ENCODE results near the gene RIC8B.

RIC8B gene

GRCh38 chr12:106897981-106898901 lies 123.8 kb downstream of the RIC8B start:
- DNase-seq (ENCODE audit: insufficient read length, low spot score), result no peak
- TF ChIP-seq, protein P1, sequence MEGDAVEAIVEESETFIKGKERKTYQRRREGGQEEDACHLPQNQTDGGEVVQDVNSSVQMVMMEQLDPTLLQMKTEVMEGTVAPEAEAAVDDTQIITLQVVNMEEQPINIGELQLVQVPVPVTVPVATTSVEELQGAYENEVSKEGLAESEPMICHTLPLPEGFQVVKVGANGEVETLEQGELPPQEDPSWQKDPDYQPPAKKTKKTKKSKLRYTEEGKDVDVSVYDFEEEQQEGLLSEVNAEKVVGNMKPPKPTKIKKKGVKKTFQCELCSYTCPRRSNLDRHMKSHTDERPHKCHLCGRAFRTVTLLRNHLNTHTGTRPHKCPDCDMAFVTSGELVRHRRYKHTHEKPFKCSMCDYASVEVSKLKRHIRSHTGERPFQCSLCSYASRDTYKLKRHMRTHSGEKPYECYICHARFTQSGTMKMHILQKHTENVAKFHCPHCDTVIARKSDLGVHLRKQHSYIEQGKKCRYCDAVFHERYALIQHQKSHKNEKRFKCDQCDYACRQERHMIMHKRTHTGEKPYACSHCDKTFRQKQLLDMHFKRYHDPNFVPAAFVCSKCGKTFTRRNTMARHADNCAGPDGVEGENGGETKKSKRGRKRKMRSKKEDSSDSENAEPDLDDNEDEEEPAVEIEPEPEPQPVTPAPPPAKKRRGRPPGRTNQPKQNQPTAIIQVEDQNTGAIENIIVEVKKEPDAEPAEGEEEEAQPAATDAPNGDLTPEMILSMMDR (IDR thresholded peaks at IDR 0.05; ENCODE audit: insufficient read depth, missing control alignments), result no peak
- no peak for FAIRE-seq

DNA sequence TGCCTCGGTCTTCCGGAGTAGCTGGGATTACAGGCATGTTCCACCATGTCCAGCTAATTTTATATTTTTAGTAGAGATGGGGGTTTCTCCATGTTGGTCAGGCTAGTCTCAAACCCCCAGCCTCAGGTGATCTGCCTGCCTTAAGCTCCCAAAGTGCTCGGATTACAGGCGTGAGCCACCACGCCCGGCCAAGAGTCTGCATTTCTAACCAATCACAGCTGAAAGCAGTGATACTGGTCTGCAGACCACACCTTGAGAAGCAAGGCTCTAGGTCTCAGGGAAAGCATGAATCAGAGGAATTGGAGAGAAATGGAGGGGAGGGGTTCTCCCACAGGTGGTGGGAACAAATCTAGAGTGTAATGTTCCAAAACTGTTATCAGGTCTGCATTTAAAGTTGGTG lies 126.1 kb downstream of the RIC8B start:
- no peak for DNase-seq (ENCODE audit: insufficient read length, low spot score)
- FAIRE-seq, result no peak
- TF ChIP-seq, protein P1 (IDR thresholded peaks at IDR 0.05; ENCODE audit: insufficient read depth, missing control alignments), result no peak

DNA sequence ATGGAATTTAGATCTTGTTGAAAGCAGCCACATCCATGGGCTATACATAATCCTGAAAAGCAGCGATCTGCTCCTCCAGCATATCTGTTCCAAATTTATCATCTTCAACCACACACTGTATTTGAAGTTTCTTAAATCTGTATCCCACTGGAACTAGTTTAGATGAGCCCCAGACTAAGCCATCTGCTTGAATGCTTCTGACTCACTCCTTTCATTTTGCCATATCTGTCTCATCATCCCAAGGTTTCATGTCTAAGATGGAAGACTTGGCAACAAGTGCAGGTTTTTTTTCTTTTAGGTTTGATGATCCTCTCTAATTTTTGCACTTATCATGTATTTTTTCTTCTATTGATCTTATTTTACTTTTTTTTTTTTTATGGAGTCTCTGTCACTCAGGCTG lies 126.8 kb downstream of the RIC8B start:
- DNase-seq (ENCODE audit: insufficient read length, low spot score) (no peak), FAIRE-seq (no peak)
- TF ChIP-seq, protein P1 (IDR thresholded peaks at IDR 0.05; ENCODE audit: insufficient read depth, missing control alignments), result no peak

DNA sequence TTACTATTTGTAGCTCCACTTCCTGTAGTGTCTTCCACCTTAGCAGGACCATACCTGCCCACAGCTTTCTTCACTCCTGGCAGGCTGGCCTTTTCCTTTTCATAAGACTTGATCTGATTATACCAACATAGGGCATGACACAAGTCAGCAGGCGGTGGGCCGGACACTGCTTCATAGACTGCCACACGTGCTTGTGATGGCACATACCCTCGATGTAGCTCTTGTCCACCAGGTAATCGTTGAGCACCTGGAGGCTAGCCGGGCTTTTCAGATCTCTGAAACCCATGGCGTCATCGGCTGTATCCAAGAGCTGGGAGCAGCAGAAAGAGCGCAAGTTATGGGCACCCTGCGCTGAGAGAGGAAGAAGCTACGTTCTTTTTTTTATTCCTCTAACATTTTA lies 127.6 kb downstream of the RIC8B start:
- FAIRE-seq (no peak), DNase-seq (ENCODE audit: insufficient read length, low spot score) (no peak)
- TF ChIP-seq, protein P1 (IDR thresholded peaks at IDR 0.05; ENCODE audit: insufficient read depth, missing control alignments), result no peak

DNA sequence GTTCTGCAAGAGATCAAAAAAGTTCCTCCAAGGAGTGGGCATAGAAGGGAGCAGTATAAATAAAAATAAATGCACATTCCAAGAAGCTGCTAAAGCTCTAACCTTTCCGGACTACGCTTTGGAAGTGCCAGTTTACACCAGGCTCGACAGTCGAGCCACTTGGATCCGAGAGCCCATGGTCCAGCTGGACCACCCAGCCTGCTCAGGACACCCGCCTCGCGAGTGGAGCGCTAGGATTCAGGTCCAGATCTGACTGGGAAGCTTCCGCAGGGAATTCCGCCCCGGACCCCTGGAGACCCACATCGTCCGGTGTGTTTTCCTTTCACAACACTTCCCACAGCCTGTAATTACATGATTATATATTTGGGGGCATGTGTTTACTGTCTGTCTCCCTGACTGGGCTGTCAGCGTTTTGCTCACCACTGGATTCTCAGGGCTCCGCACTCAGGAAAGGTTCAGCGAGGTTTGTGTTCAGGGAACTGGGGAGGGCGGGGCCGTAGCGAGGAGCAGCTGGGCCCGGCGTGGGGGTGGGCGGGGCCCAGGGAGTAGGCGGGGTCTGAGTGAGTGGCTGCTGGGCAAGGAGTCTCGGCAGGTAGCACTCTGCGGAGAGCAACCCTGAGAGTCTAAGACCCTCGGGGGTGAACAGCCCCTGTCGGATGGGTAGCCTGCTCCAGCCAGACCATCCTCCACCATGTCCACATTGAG lies 128.9 kb downstream of the RIC8B start:
- no peak for FAIRE-seq

DNA sequence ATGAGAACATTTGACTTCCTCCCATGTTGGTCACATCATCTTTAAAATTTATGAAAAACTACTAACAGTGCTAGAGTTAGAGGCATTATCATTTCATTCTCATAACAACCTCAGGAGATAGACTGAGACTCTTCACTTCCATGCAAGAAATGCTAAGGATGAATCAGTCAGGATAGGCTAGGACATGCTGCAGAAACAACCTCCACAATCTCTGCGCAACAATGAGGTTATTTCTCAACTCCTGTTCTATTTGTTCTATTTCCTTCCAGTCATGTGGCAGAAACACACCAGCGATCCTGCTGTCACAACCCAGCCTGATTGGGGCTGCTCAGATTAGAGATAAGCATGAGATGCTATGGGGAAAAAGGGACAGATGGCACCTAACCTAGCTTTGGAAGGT lies 132.2 kb downstream of the RIC8B start:
- TF ChIP-seq, protein P1 (IDR thresholded peaks at IDR 0.05; ENCODE audit: insufficient read depth, missing control alignments), result no peak
- no peak for FAIRE-seq
- no peak for DNase-seq (ENCODE audit: insufficient read length, low spot score)

More for the DNA sequence above, 128.9 kb downstream of the RIC8B start:
- TF ChIP-seq, protein P1 (IDR thresholded peaks at IDR 0.05; ENCODE audit: insufficient read depth, missing control alignments), result no peak
- no peak for DNase-seq (ENCODE audit: insufficient read length, low spot score)
